GM23338 (cell line): ENCODE measurements around the gene SEPTIN8.

Source experiments
- CREB1 ChIP-seq: fragments of 250-450 bp; sonication (Bioruptor Pico); IDR thresholded peaks from 2 replicates; pipeline ENCODE4 v1.5.0; 2020; ENCODE audit warnings: low read depth, mild to moderate bottlenecking, moderate library complexity
- EZH2 ChIP-seq: fragments of 200-600 bp; sonication (generic); IDR thresholded peaks from one replicate; pipeline ENCODE4 v1.8.0; 2017; ENCODE audit warnings: antibody characterized with exemption, mild to moderate bottlenecking, low read depth; ENCODE audit not compliant: unreplicated experiment
- EZH2phosphoT487 ChIP-seq: fragments of 200-600 bp; sonication (generic); IDR thresholded peaks from one replicate; pipeline ENCODE4 v1.8.1; 2018; ENCODE audit warnings: antibody characterized with exemption; ENCODE audit not compliant: unreplicated experiment
- JUNB ChIP-seq: IDR thresholded peaks from one replicate; pipeline ENCODE4 v1.6.1; 2016; ENCODE audit warnings: antibody characterized with exemption; ENCODE audit not compliant: unreplicated experiment
- NANOG ChIP-seq: IDR thresholded peaks from 2 replicates; pipeline ENCODE4 v1.6.1; 2016; ENCODE audit warnings: antibody characterized with exemption, borderline replicate concordance
- POLR2AphosphoS5 ChIP-seq: IDR thresholded peaks from 2 replicates; pipeline ENCODE4 v1.6.1; 2016; ENCODE audit warnings: antibody characterized with exemption, low read depth
- STAT1 ChIP-seq: IDR thresholded peaks from one replicate; pipeline ENCODE4 v1.6.1; 2016; ENCODE audit warnings: antibody characterized with exemption; ENCODE audit not compliant: unreplicated experiment
- TF ChIP-seq, protein P1 (sequence below), 2 experiments: fragments of 200-600 bp in 1 of 2; sonication (generic) in 1 of 2; conservative IDR thresholded peaks; 2 replicates each; pipeline versions ENCODE4 v1.5.1 to v1.6.1; 2016 to 2017; ENCODE audit warnings: antibody characterized with exemption in 2 of 2, low read depth in 2 of 2, mild to moderate bottlenecking in 2 of 2, moderate library complexity in 1 of 2
- TF ChIP-seq, protein P2 (sequence below): IDR thresholded peaks from one replicate; pipeline ENCODE4 v1.6.1; 2018; ENCODE audit warnings: antibody characterized with exemption; ENCODE audit not compliant: unreplicated experiment
- TF ChIP-seq, protein P3 (sequence below): IDR thresholded peaks from 2 replicates; pipeline ENCODE4 v1.6.1; 2016; ENCODE audit warnings: antibody characterized with exemption

DNA sequence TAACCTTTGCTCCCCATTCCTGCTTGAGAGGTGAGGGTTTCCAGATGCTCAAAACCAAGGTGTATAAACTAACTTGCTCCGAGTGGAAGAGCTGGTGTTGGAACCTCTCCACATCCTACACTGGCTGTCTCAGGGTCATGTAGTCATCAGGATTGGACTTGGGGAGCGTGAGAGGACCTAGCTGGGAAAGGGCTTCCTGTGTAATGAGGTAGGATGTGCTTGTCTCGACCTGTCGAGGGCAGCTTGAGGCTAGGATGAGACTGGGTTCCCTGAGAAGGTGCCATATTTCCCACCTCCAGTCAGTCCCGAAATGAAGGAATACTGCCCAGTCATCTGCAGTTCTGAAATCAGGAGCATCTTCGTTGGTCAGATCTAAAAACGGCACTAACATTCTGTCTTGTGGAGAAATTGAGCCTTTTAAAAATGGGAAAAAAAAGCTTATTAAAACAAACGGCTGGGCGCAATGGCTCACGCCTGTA is 28.5 kb downstream of the SEPTIN8 start:
- TF ChIP-seq, protein P1, sequence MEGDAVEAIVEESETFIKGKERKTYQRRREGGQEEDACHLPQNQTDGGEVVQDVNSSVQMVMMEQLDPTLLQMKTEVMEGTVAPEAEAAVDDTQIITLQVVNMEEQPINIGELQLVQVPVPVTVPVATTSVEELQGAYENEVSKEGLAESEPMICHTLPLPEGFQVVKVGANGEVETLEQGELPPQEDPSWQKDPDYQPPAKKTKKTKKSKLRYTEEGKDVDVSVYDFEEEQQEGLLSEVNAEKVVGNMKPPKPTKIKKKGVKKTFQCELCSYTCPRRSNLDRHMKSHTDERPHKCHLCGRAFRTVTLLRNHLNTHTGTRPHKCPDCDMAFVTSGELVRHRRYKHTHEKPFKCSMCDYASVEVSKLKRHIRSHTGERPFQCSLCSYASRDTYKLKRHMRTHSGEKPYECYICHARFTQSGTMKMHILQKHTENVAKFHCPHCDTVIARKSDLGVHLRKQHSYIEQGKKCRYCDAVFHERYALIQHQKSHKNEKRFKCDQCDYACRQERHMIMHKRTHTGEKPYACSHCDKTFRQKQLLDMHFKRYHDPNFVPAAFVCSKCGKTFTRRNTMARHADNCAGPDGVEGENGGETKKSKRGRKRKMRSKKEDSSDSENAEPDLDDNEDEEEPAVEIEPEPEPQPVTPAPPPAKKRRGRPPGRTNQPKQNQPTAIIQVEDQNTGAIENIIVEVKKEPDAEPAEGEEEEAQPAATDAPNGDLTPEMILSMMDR (conservative IDR thresholded peaks at IDR 0.05; ENCODE audit: low read depth in 2 of 2), result no peak
- TF ChIP-seq POLR2AphosphoS5 (no peak), JUNB (no peak), EZH2 (no peak), CREB1 (CRISPR knock-in tag) (no peak), NANOG (no peak), EZH2phosphoT487 (no peak), STAT1 (no peak)
- TF ChIP-seq, protein P2, sequence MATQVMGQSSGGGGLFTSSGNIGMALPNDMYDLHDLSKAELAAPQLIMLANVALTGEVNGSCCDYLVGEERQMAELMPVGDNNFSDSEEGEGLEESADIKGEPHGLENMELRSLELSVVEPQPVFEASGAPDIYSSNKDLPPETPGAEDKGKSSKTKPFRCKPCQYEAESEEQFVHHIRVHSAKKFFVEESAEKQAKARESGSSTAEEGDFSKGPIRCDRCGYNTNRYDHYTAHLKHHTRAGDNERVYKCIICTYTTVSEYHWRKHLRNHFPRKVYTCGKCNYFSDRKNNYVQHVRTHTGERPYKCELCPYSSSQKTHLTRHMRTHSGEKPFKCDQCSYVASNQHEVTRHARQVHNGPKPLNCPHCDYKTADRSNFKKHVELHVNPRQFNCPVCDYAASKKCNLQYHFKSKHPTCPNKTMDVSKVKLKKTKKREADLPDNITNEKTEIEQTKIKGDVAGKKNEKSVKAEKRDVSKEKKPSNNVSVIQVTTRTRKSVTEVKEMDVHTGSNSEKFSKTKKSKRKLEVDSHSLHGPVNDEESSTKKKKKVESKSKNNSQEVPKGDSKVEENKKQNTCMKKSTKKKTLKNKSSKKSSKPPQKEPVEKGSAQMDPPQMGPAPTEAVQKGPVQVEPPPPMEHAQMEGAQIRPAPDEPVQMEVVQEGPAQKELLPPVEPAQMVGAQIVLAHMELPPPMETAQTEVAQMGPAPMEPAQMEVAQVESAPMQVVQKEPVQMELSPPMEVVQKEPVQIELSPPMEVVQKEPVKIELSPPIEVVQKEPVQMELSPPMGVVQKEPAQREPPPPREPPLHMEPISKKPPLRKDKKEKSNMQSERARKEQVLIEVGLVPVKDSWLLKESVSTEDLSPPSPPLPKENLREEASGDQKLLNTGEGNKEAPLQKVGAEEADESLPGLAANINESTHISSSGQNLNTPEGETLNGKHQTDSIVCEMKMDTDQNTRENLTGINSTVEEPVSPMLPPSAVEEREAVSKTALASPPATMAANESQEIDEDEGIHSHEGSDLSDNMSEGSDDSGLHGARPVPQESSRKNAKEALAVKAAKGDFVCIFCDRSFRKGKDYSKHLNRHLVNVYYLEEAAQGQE, result no peak
- TF ChIP-seq, protein P3, sequence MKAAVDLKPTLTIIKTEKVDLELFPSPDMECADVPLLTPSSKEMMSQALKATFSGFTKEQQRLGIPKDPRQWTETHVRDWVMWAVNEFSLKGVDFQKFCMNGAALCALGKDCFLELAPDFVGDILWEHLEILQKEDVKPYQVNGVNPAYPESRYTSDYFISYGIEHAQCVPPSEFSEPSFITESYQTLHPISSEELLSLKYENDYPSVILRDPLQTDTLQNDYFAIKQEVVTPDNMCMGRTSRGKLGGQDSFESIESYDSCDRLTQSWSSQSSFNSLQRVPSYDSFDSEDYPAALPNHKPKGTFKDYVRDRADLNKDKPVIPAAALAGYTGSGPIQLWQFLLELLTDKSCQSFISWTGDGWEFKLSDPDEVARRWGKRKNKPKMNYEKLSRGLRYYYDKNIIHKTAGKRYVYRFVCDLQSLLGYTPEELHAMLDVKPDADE, result no peak
